T follicular helper cell (primary cell): Measurements from ENCODE around the gene SMPD3.

Source experiments
- DNase-seq: peaks from one replicate; pipeline ENCODE4 v3.0.0-alpha.2; 2020; ENCODE audit warnings: low read depth

Gene SMPD3

GRCh38 chr16:68369697-68370580 lies 78.4 kb downstream of the SMPD3 start:
- DNase-seq = no peak

- DNase-seq = no peak
These were observed 79.1 kb downstream of the SMPD3 start for GRCh38 chr16:68369168-68369567.

GRCh38 chr16:68368301-68368888 lies 79.9 kb downstream of the SMPD3 start:
- DNase-seq = no peak

GRCh38 chr16:68367891-68368290 lies 80.4 kb downstream of the SMPD3 start:
- no peak for DNase-seq

- no peak for DNase-seq
These were observed 80.9 kb downstream of the SMPD3 start for GRCh38 chr16:68367440-68367839.

- peak; percentile 14 for DNase-seq
These were observed 81.3 kb downstream of the SMPD3 start for GRCh38 chr16:68367030-68367429.

- DNase-seq = no peak
These were observed 82.2 kb downstream of the SMPD3 start for GRCh38 chr16:68366062-68366461.

GRCh38 chr16:68365167-68365817 lies 83.0 kb downstream of the SMPD3 start:
- DNase-seq = no peak

GRCh38 chr16:68364561-68364998 lies 83.7 kb downstream of the SMPD3 start:
- no peak for DNase-seq

GRCh38 chr16:68363658-68364521 lies 84.4 kb downstream of the SMPD3 start:
- DNase-seq = no peak

GRCh38 chr16:68362947-68363657 lies 85.2 kb downstream of the SMPD3 start:
- DNase-seq = no peak

GRCh38 chr16:68362262-68362913 lies 85.9 kb downstream of the SMPD3 start:
- no peak for DNase-seq

GRCh38 chr16:68361485-68361884 lies 86.8 kb downstream of the SMPD3 start:
- no peak for DNase-seq

GRCh38 chr16:68360956-68361355 lies 87.4 kb downstream of the SMPD3 start:
- no peak for DNase-seq

GRCh38 chr16:68360547-68360946 lies 87.8 kb downstream of the SMPD3 start:
- no peak for DNase-seq

- DNase-seq = no peak
These were observed 88.7 kb downstream of the SMPD3 start for GRCh38 chr16:68359398-68360191.

GRCh38 chr16:68358951-68359350 lies 89.4 kb downstream of the SMPD3 start:
- no peak for DNase-seq

- DNase-seq = no peak
These were observed 90.4 kb downstream of the SMPD3 start for GRCh38 chr16:68357923-68358322.

- no peak for DNase-seq
These were observed 90.8 kb downstream of the SMPD3 start for GRCh38 chr16:68357521-68357922.

GRCh38 chr16:68356919-68357286 lies 91.4 kb downstream of the SMPD3 start:
- DNase-seq = no peak
